Tongue (tissue), 2 donors: ENCODE results near the gene SOX6. TPM values are rescaled to one million over a fixed set of nuclear protein-coding genes. Genes with fewer than 3 reads are reported as not detected.

Experiments used
- DNase-seq: peaks from one replicate; pipeline ENCODE4 v3.0.0-alpha.2; 2015
- total RNA-seq: library from RNA; depleted of rRNA; stranded (reverse); fragments of >200 nt; gene quantifications from one replicate; pipeline ENCODE4 v1.2.3, GENCODE V29; 2014

SOX6 gene
- total RNA-seq, 1 donor from 2014 or later: 45.0 TPM

GRCh38 chr11:16186680-16187079 is 169.7 kb downstream of the SOX6 start:
- DNase-seq: no peak

GRCh38 chr11:16185042-16185441 is 171.3 kb downstream of the SOX6 start:
- DNase-seq: no peak

- no peak for DNase-seq
Measured at GRCh38 chr11:16184588-16184987, 171.8 kb downstream of the SOX6 start.

GRCh38 chr11:16182553-16182952 is 173.8 kb downstream of the SOX6 start:
- DNase-seq: no peak

GRCh38 chr11:16180868-16181267 is 175.5 kb downstream of the SOX6 start:
- DNase-seq: no peak

- DNase-seq: no peak
Measured at GRCh38 chr11:16179676-16180075, 176.7 kb downstream of the SOX6 start.

GRCh38 chr11:16178273-16178672 is 178.1 kb downstream of the SOX6 start:
- no peak for DNase-seq

GRCh38 chr11:16177688-16178087 is 178.7 kb downstream of the SOX6 start:
- no peak for DNase-seq

- no peak for DNase-seq
Measured at GRCh38 chr11:16173798-16174197, 182.5 kb downstream of the SOX6 start.

GRCh38 chr11:16171882-16172281 is 184.5 kb downstream of the SOX6 start:
- no peak for DNase-seq

- DNase-seq: no peak
Measured at GRCh38 chr11:16169956-16170847, 186.1 kb downstream of the SOX6 start.

- no peak for DNase-seq
Measured at GRCh38 chr11:16169541-16169940, 186.8 kb downstream of the SOX6 start.

GRCh38 chr11:16167706-16168487 is 188.4 kb downstream of the SOX6 start:
- no peak for DNase-seq

- DNase-seq: no peak
Measured at GRCh38 chr11:16166571-16166970, 189.8 kb downstream of the SOX6 start.

- DNase-seq: no peak
Measured at GRCh38 chr11:16160146-16160545, 196.2 kb downstream of the SOX6 start.

- DNase-seq: no peak
Measured at GRCh38 chr11:16158426-16158994, 197.8 kb downstream of the SOX6 start.

GRCh38 chr11:16157327-16157726 is 199.0 kb downstream of the SOX6 start:
- no peak for DNase-seq

- DNase-seq: no peak
Measured at GRCh38 chr11:16155448-16155847, 200.9 kb downstream of the SOX6 start.

GRCh38 chr11:16154715-16155396 is 201.5 kb downstream of the SOX6 start:
- DNase-seq: no peak

GRCh38 chr11:16153951-16154350 is 202.4 kb downstream of the SOX6 start:
- no peak for DNase-seq

- DNase-seq: no peak
Measured at GRCh38 chr11:16151138-16151537, 205.2 kb downstream of the SOX6 start.

- peak; percentile 14 for DNase-seq
Measured at GRCh38 chr11:16149476-16149875, 206.9 kb downstream of the SOX6 start.
